ENCODE results near the gene TOB2.

TOB2 gene

DNA sequence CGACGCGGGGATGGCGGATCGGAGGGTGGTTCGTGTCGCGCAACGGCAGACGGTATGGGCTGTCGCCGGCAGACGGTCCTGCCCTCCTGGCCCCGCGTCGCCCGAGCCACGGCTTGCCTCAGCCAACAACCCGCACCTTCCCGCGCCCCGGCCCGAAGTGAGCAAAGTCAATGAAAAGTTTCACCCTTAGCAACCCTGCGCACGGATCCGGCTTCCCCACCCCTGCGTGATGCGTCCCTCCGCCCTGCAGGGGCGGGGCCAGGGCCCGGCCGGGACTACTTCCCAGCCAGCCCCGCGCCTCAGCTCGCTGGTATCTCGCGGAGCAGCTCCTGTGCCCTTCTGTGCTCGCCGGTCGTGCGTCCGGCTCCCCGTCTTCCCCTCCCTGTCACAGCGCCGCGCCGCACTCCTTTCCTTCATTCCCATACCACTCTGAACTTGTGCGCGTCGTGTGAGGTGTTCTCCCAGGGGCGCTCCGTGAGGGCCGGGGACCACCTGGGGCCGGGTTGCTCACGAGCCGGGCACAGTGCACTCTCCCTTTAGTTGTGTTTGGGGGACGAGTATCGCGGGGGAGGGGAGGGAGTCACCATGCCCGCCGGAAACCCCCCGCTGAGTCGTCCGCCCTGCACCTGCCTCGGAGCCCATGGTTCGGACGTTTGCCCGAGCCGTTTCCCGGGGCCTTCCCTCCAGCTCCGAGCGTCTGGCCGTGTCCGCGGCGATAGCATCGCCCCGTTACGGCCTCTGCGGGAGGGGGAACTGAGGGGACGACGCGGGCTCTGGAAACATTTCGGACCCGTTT lies at the start of gene TOB2:
Gene TOB2 (minus strand): TSS at position 163 of the 796 bp plus-strand sequence. CDS start 9,456 bp downstream, outside the sequence.
- DNase-seq: peak; percentile 96

DNA sequence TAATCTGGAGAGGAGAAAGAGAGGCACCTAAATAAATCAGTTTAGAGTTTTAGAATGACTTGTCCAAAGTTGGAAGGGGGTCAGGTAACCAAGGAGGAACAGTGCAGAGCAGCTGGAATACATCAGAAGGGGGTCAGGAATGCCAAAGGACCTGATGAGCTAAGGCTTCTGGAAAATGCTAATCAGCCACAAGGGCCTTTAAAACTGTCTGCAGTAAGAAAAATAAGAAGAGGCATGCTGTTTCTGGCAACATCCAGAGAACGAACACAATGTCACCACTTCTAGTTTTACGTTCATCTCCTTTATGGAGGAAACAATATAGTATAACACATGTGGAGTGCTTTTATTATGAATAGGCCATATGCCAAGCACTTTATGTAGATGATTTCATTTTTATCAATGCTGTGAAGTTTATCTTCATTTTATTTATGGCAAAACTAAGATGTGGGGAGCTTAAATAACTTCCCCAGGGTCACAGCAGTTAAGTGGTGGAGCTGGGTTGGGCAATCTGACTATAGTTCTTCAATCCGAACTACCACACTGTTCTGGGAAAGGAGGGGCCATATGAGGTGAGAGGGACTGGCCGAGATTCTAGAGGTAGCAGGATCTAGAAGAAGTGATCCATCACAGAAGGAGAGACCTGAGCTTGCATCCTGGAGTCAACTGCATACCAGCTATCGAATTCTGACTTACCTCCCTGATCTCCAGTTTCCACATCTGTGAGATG lies 44.9 kb upstream of the TOB2 start:
- DNase-seq: no peak

DNA sequence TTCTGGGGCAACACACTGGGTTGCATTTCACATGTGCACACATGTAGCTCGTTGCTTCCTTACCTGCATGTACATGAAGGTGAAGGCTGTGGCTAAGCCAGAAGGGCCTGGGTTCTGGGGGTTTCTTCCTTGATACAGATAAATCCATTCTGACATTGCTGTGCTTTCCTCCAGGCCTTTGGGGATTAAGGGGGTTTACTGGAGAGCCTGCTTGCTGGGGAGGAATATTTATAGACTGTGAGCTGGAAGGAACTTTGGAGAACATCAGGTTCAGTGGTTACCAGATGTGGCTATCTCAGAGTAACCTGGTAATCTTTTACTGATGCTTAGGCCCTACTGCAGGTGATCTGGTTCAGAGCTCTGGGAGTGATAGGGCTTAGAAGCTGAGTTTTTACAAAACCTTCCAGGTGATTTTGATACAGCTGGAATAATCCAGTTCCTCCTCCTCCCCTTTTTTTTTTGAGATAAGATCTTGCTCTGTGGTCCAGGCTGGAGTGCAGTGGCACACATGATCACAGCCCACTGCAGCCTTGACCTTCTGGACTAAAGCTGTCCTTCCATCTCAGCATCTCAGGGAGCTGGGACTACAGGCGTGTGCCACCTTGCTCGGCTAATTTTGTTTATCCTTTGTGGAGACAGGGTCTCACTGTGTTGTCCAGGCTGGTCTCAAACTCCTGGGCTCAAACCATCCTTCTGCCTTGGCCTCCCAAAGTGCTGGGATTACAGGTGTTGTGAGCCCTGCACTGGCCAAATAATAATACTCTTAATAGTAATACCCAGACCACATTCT lies 42.2 kb upstream of the TOB2 start:
- DNase-seq: no peak

GRCh38 chr22:41488076-41488475 lies 41.5 kb upstream of the TOB2 start:
- no peak for DNase-seq

DNA sequence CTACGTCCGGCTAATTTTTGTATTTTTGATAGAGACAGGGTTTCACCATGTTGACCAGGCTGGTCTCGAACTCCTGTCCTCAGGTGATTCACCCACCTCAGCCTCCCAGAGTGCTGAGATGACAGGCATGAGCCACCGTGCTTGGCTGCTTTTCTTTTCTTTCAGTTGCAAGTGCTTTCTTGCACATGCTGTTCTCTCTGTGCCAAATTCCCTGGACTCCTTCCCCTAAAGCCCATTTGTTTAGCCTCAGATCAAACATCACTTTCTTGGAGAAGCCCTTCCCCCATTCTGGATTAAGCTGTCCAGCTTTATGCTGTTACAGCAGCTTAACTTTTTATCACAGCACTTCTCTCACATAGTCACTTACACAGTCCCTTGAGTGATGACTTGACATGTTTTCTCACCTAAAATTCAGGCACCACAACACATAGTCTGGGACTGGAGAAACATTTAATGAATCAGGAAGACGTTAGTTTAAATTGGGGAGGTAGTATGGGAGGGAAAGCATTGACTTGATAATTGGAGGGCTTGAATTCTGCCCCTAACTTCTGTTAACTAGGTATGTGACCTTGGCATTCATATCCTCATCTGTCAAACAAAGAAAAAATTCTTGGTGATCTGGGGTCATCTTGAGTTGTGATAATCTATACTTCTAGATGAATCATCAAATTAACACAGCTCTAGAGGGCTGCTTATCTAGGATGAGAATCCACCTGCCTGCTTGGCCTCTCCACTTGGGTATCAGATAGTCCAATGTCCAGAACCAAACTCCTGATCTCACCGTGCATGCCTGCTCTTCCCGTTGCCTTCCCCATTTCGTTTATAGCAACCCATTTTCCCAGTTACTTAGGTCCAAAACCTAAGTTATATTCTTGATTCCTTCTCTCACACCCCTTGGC lies 40.7 kb upstream of the TOB2 start:
- no peak for DNase-seq

DNA sequence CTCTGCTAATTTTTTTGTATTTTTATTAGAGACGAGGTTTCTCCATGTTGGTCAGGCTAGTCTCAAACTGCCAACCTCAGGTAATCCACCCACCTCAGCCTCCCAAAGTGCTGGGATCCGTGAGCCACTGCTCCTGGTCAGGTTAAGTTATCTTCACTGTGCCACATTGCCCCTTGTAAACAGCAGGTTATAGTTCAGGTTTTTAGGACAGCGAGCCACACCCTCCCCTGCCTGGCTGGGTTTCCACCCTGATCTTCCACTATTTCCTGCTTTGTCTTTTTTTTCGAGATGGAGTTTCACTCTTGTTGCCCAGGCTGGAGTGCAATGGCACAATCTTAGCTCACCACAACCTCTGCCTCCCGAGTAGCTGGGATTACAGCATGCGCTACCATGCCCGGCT lies 38.4 kb upstream of the TOB2 start:
- no peak for DNase-seq

GRCh38 chr22:41482319-41482935 lies 35.8 kb upstream of the TOB2 start:
- no peak for DNase-seq

GRCh38 chr22:41481925-41482318 lies 35.3 kb upstream of the TOB2 start:
- DNase-seq: no peak

DNA sequence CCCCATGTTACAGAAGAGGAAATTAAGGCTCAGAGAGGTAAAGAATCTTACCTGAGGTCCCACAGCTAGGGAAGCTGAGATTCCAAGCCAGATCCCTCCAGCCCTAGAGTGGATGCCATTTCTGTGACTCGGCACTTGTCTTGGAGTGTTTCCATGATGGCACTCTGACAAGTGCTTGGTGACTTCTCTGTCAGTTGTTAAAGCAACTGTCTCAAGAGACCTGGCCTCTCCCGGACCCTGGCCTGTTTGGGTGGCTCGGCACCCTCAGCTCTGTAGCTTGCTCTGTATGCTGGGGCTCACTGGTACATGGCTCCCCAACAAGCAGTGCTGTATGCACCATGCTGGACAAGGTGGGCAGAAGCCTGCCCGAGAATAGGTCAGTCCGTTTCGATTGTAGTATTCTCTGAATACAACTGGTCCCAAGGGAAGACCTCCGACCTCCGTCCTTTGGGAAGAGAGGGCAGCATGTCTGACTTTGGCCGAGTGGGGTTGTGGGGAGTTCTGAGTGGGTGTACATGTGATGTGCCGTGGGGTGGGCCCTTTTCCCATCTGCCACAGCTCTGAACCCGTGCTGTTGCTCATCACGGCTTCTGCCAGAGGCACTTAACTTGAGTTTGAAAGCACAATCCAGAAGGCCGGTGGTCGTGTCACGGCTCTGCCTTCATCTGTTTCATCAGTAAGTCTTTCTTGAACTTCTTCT lies 34.7 kb upstream of the TOB2 start:
- DNase-seq: no peak

- DNase-seq: no peak
Observed at GRCh38 chr22:41480397-41480735, 33.8 kb upstream of the TOB2 start.

DNA sequence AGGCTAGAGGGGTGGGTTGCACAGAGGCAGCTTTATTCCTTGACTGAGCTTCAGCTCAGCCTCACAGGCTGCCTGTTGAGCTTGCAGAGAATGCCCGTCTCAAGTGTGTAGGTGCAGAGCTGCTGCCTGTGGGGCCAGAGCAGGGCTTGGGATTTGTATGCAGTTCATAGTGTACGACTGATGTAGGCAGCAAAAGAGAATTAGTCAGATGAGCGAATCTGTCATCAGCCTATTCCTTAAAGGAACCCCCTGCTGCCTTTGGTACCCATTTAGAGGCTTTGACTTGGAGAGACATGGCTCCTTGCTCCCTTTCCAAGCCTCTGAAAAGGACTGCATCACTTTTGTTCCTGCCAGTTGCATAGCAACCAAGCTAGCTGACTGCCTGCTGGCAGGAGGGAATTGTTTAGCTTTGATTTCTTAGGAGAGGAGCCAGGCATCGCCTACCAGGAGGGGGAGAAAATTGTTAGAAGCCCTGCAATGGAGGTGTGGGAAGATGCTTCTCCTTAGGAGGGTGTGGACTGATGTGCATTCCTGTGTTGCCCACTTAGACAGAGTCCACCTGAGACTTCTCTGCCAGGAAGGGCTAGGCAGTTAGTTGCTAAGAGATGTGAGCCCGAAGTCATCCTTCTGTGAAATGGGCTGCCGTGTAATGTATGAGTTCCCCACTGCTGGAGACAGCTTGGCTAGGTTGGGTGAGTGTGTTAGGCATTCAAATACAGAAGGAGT lies 33.2 kb upstream of the TOB2 start:
- no peak for DNase-seq

DNA sequence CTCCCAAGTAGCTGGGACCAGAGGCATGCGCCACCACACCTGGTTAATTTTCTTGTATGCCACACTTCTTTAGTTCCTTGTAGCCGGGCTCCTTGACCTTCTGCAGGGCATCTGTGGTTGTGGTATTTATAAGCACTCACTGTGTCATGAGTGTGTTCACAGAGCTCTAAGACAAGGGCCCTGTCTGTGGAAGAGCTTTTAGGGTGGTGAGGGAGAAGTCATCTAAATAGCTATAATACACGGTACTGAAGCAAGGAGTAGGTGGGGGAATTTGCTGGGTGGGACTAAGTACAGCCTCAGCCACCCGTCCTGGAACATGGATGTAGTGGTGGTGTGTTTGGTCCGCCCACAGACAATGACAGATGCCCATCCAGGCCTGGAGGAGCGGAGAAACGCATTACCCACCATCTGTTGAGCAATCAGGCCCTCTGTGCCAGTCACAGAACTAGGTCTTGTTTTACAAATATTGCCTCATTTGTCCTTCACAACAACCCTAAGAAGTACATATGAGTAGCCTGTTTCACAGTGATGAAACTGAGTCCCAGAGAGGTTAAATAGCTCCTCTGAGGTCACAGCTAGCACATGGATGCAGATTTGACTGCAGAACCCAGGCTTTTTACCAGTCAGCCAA lies 32.4 kb upstream of the TOB2 start:
- DNase-seq: no peak

DNA sequence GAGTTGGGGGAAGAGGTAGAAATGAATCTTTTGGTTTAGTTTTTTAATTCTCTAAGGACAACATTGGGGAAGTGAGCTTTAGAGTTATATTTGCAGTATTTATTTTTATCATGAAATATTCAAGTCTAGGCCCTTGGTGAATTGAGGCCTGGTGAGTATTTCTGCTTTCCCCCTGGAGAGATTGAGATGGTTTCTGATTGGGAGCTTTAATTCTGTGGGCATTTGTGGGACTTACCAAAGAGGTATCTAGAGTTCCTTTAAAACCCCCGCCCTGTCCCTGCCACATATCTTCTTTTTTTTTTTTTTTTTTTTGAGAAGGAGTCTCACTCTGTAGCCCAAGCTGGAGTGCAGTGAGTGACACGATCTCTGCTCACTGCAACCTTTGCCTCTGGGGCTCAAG lies 31.9 kb upstream of the TOB2 start:
- DNase-seq: no peak

- DNase-seq: no peak
Observed at GRCh38 chr22:41474872-41475451, 28.4 kb upstream of the TOB2 start.

- no peak for DNase-seq
Observed at GRCh38 chr22:41471568-41471967, 25.0 kb upstream of the TOB2 start.

DNA sequence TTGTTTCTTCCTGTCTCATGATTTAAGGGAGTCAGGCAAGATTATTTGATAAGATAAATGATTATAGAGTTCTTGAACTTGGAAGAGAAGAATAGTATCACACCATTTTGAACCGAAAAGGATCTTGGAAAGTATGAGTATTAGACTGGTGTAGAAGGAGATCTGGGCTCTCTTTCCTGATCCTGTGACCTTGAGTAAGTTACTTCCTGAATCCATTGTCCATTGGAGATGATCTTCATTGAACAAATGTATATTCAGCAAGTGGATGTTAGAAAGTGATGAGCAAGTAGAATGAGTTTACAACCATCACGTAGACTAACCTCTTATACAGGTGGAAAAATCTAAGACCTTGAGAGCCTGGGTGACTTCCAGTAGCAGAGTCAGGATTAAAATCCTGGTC lies 24.3 kb upstream of the TOB2 start:
- no peak for DNase-seq

DNA sequence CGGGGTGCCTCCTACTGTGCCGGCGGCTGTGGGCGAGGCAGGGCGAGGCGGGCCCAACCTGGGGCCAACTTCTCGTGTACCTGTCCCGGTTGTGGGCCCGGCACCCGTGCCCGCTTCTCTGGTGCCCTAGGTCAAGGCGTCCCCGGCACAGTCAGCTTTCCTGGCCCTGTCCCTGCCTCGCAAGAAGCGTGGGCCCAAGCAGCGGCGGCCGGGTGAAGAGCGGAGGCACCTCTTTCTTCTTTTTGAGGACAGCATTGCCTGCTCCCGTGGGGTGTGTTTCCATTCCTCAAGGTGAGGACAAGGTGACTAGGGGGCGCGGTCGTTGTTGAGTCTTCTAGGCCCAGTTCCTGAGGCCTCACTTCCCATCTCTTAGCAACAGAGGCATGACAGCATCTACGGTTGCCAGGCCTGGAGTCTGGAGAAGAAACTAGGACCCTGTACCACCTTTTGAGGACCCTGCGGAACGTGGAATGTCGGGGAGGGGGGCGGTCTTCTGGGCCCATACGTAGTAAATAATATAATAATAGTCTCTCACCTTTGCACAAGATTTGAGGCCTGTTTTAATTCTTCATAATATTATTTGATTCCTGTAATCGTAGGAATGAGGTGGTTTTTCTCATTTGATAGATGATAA lies 22.7 kb upstream of the TOB2 start:
- DNase-seq: peak; percentile 45

DNA sequence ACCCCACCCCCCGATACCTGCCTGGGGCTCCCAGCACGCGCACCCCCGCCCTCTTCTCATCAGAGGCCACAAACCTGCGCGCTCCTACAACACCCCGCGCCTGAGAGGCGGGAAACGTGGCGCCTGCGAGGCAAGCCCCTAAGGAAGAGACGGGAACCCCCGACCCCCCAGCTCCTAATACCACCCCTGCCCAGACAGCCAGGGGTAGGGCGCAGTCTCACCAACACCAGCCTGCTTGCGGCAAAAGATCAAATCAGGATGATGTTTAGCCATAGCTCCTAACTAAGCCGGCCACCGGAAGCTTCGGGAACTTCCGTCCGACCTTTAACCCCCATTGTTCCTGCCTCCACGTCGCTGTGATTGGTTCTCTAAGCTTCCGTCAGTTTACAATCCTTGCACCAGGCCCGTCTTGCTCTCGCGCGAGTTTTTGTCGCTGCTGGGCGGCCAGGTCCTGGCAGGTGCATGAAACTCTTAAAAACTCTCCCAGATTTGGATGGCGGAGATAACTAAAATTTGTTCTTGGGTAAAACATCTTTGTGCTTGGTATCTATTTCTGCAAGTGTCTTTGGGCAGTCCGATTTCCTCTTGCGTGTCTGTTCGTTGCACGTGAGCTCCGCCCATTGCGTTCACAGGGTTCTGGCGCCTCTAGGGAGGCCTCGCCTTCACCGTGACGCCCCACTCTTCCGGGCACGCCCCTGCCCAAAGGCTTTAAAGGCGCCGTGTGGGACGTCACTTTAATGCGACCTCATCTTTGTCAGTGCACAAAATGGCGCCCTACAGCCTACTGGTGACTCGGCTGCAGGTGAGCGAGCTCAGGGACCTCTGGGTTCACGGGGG lies 22.0 kb upstream of the TOB2 start, which contains the start of the genes ACO2 and PHF5A:
Gene ACO2 (plus strand): TSS at position 737 of the 837 bp plus-strand sequence. CDS start 30 bp downstream, at position 767.
Gene PHF5A (minus strand): TSS at position 312 of the 837 bp plus-strand sequence. CDS start 39 bp downstream, at position 273.
- peak; percentile 98 for DNase-seq

All from CD4-positive, alpha-beta T cell treated with Interleukin-12 subunit alpha and Interleukin-12 subunit beta, for 1 hour (primary cell).